Omental fat pad (tissue), 4 donors: ENCODE measurements around the gene CELSR1. TPM values are rescaled to one million over a fixed set of nuclear protein-coding genes. Genes with fewer than 3 reads are reported as not detected.

Experiments used
- ATAC-seq: fragments of 150-250 bp; one replicate; pipeline ENCODE4 v1.9.1; 2016; ENCODE audit warnings: mild to moderate bottlenecking, moderate library complexity; ENCODE audit not compliant: low FRiP score
- DNase-seq: peaks from one replicate; pipeline ENCODE4 v3.0.0-alpha.2; 2019; ENCODE audit warnings: low spot score
- CTCF ChIP-seq, 3 donors: fragments of 450-650 bp; IDR thresholded peaks; one replicate each; pipeline ENCODE4 v1.5.1; 2016 to 2017; ENCODE audit warnings: antibody characterized with exemption in 3 of 3, mild to moderate bottlenecking in 3 of 3, moderate library complexity in 2 of 3
- total RNA-seq, 4 donors: library from RNA; depleted of rRNA; stranded (reverse); fragments of >200 nt; gene quantifications; one replicate each; pipeline ENCODE4 v1.1.0, GENCODE V29; 2016

The CELSR1 gene
- total RNA-seq, 4 donors from 2014 or later = 1.3 to 5.9 (median 2.7) TPM

GRCh38 chr22:46456818-46457163, 80.6 kb downstream of the CELSR1 start:
- DNase-seq (no peak), ATAC-seq (no peak)
- TF ChIP-seq CTCF (IDR thresholded peaks at IDR 0.05) = no peak

- TF ChIP-seq CTCF (IDR thresholded peaks at IDR 0.05) = no peak
- ATAC-seq (no peak), DNase-seq (no peak)
These were observed 82.0 kb downstream of the CELSR1 start for GRCh38 chr22:46455446-46455845.

GRCh38 chr22:46454504-46455269, 82.7 kb downstream of the CELSR1 start:
- no peak for ATAC-seq

GRCh38 chr22:46453829-46454503, 83.5 kb downstream of the CELSR1 start:
- ATAC-seq = no peak
- no peak for DNase-seq
- no peak for TF ChIP-seq CTCF (IDR thresholded peaks at IDR 0.05)

More at GRCh38 chr22:46454504-46455269, 82.7 kb downstream of the CELSR1 start:
- no peak for DNase-seq
- TF ChIP-seq CTCF (IDR thresholded peaks at IDR 0.05) = no peak

- no peak for TF ChIP-seq CTCF (IDR thresholded peaks at IDR 0.05)
- DNase-seq (no peak), ATAC-seq (no peak)
These were observed 84.2 kb downstream of the CELSR1 start for GRCh38 chr22:46453006-46453828.

GRCh38 chr22:46452195-46453005, 85.0 kb downstream of the CELSR1 start:
- TF ChIP-seq CTCF (IDR thresholded peaks at IDR 0.05) = no peak
- DNase-seq = no peak
- ATAC-seq = no peak
